GM12801 (cell line): ENCODE data around the gene DHX58.

Experiments used
- CTCF ChIP-seq: IDR thresholded peaks from one replicate; pipeline ENCODE4 v1.5.1; 2011; ENCODE audit warnings: control low read depth; ENCODE audit not compliant: insufficient read length; ENCODE audit errors: extremely low read depth

The DHX58 gene

DNA sequence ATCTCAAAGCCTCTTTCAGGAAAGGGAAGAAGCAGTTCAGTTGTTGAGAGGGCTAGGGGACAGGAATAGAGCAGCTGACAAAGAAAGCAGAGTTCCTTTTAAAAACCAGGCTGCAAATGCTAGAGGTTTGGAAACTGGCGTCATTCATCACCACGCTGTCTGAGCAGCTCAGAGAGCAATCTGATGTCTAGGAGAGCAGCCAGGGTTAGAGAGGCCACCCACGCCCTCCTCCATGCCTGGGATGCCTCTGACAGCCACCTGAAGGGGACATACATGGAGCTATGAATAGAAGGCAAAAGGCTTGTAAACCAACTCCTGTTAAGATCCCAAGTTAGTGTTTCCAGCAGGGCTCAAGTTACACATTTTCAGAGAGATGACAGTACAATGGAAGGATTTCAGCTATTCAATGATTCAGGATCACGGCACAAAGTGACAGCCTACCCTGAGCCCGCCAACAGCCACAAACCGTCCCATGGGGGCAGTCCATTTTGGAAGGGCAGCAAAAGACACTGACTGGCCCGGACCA is 29.9 kb upstream of the DHX58 start:
- TF ChIP-seq CTCF: no peak

DNA sequence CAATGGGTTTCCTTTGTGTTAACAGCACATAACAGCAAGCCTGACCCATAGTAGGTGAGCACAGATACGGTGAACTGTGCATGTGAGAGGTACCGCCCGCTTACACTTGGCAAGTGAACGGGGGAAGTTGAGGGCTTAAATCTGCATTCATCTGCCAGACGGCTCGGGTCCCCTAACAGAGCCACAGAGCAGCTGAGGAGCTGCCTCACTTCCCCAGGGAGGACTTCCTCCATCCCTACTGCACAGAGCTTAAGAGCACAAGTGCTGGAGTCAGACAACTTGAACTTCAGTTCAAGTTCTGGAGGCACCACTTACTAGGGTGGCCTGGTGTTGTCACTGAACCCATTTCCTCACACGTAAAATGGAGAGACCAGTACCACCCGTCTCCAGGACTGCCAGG is 28.9 kb upstream of the DHX58 start:
- TF ChIP-seq CTCF: no peak

DNA sequence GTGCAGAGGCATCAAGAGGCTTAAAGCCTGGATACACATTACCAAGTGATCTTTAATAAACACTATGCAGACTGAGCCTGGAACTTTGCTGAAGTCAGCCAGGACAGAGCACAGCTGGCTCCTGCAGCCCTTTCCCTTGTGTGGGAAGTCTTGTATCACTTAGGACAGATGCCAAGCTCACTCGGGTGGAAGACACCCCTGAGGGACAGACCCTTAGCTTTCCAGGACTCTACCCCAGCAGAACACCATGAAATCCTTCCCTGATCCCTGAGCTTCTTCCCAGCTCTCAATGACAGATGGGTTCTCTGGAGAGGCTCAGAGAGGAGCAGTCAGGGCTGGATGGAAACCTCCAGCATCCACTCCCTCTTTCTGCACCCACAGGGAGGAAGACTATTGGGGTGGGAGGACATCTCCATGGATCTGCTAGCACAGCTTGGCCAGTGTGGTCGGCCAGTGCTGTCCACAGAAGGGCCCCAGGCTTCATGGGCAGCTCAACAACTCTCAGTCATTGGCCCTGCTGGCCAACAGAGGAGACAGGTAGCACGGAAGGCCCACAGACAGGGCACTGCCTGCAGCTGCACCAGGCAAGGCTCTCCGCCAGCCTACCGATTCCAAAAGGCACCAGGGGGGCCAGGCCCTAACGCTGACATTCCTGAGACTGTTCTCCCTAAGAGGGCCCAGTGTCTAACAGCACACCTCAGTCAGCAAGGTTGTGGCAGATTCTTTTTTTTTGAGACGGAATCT is 26.4 kb upstream of the DHX58 start:
- TF ChIP-seq CTCF: no peak

- no peak for TF ChIP-seq CTCF
These were observed 24.1 kb upstream of the DHX58 start for GRCh38 chr17:42136654-42137051.

DNA sequence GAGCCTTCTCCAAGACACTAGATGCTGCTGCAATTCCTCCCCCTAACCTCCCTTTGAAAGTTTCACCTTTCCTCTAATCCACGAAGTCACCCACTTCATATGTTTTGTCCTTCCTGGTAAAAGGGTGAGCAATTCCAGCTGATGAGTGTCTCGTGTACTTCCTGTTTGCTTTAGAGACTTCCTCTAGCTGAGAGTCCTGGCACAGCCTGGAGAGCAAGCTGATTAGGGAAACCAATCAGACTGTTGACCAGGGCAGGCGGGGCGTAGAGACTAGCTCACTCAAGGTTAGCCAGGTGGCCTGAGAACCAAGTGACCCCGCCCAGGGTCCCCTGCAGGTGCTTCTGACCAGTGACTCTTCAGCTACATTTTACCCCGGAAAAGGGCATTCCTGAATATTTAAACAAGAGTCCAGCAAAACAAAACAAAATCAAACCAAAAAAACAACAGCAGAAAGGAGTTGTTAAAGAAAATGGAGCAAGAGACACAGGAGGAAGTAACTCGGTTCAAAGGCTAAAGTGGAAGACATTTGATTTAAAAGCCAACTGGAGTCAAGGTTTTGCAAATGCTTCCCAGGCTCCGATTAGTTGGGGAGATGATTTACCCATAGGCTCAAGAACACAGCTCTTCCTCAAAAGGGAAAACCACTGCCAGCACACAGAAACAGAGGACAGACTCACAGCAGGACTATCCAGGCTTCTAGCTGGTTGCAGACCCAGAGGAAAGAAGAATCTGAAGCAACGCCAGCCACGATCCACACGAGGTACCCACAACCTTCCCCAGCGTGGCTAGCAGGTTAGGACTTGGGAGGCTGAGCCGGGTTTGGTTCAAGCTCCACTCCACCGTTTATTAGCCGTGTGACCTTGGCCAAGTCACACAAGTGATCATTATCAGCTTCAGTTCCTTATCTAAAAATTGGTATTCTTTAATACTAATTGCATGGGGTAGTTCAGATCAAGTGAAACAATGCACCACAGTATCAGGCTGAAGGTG is 23.4 kb upstream of the DHX58 start:
- no peak for TF ChIP-seq CTCF

- TF ChIP-seq CTCF: no peak
These were observed 22.6 kb upstream of the DHX58 start for GRCh38 chr17:42135151-42135550.

DNA sequence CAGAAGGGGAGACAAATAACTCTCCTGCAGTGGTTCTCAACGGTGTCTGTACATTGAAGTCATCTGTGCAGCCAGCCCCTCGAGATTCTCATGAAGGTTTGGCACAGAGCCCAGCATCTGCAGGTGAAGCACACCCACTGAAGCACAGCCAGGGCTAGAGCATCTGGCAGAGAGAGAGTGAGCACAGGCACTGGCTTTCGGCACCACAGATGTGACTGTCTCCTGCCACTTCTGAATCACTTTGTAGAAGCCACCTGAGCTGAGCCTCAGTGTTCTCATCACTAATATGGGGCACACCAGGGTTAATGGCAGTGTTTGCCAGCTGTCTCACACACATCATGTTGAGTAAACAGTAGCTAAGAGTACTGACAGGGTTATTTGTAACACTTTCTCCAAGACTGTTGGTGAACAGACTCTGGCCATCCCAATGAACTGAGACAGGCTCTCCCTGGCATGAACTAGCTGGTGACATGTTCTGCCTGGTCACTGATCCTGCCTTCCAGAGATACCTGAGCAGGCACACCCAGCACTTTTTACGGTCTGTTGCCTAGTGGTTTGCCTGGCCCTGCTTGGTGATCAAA is 21.0 kb upstream of the DHX58 start:
- TF ChIP-seq CTCF: no peak
